Neutrophil (primary cell): ENCODE measurements around the gene PHOX2B.
"Not testable (repeated sequence)": the region's sequence is repeated elsewhere in the genome, so short reads cannot be mapped to it uniquely, and the experiment has no call there.

Experiments used
- H3K27ac ChIP-seq: fragments of 200-600 bp; sonication (generic); 2 replicates; pipeline ENCODE4 v1.5.1; 2016; ENCODE audit warnings: mild to moderate bottlenecking, moderate library complexity
- H3K27me3 ChIP-seq: fragments of 200-600 bp; sonication (generic); 2 replicates; pipeline ENCODE4 v1.6.0; 2016; ENCODE audit warnings: mild to moderate bottlenecking
- H3K36me3 ChIP-seq: fragments of 200-600 bp; sonication (generic); 2 replicates; pipeline ENCODE4 v1.5.1; 2017
- H3K4me1 ChIP-seq, 2 experiments: fragments of 200-600 bp in 1 of 2; sonication (generic) in 1 of 2; 1 replicate in 1 of 2; 2 replicates in 1 of 2; pipeline versions ENCODE4 v1.5.1 to v1.6.1; 2013 to 2016; ENCODE audit warnings: low read depth in 1 of 2, low read length in 1 of 2, mild to moderate bottlenecking in 1 of 2, moderate library complexity in 1 of 2; ENCODE audit not compliant: control insufficient read depth in 1 of 2, insufficient read depth in 1 of 2
- H3K4me3 ChIP-seq, 2 experiments: fragments of 200-600 bp in 1 of 2; sonication (generic) in 1 of 2; 1 replicate in 1 of 2; 2 replicates in 1 of 2; pipeline ENCODE4 v1.5.1; 2013 to 2016; ENCODE audit warnings: low read depth in 1 of 2, low read length in 1 of 2, mild to moderate bottlenecking in 1 of 2, moderate library complexity in 1 of 2
- H3K9me3 ChIP-seq: fragments of 200-600 bp; sonication (generic); 2 replicates; pipeline ENCODE4 v1.5.1; 2016
- CTCF ChIP-seq: fragments of 200-600 bp; sonication (generic); IDR thresholded peaks from 2 replicates; pipeline ENCODE4 v1.5.1; 2016; ENCODE audit warnings: antibody characterized with exemption

The PHOX2B gene

GRCh38 chr4:41714364-41715000 lies 34.0 kb downstream of the PHOX2B start:
- Histone ChIP-seq H3K4me3 (no peak overlapping the region), H3K9me3 (no peaks in the 10 kb centered on the region), H3K36me3 (no peaks in the 10 kb centered on the region), H3K27me3 (peaks cover 21% of the 10 kb centered on the region), H3K4me1 (no peaks in the 10 kb centered on the region), H3K27ac (no peak overlapping the region)
- TF ChIP-seq CTCF = no peak

- H3K9me3 ChIP-seq = no peaks in the 10 kb centered on the region
- H3K36me3 ChIP-seq = no peaks in the 10 kb centered on the region
- H3K4me3 ChIP-seq = no peak overlapping the region
- H3K4me1 ChIP-seq = no peaks in the 10 kb centered on the region
- no peak for TF ChIP-seq CTCF
- H3K27ac ChIP-seq = no peak overlapping the region
- H3K27me3 ChIP-seq = peaks cover 28% of the 10 kb centered on the region
Observed at GRCh38 chr4:41713768-41714167, 34.8 kb downstream of the PHOX2B start.

- Histone ChIP-seq H3K4me1 (no peaks in the 10 kb centered on the region), H3K27ac (no peak overlapping the region), H3K4me3 (no peak overlapping the region), H3K36me3 (no peaks in the 10 kb centered on the region), H3K9me3 (no peaks in the 10 kb centered on the region), H3K27me3 (peaks cover 42% of the 10 kb centered on the region)
- no peak for TF ChIP-seq CTCF
Observed at GRCh38 chr4:41712425-41712824, 36.1 kb downstream of the PHOX2B start.

GRCh38 chr4:41711654-41712053 lies 36.9 kb downstream of the PHOX2B start:
- H3K36me3 ChIP-seq, H3K27ac ChIP-seq, H3K4me3 ChIP-seq, H3K9me3 ChIP-seq, H3K4me1 ChIP-seq: not testable (repeated sequence)
- peaks cover 42% of the 10 kb centered on the region for H3K27me3 ChIP-seq

- no peak for TF ChIP-seq CTCF
Observed at GRCh38 chr4:41709844-41710481, 38.6 kb downstream of the PHOX2B start.

GRCh38 chr4:41703785-41704184 lies 44.7 kb downstream of the PHOX2B start:
- Histone ChIP-seq H3K9me3 (no peaks in the 10 kb centered on the region), H3K27me3 (peaks cover 74% of the 10 kb centered on the region), H3K4me3 (no peak overlapping the region), H3K36me3 (no peaks in the 10 kb centered on the region), H3K4me1 (no peaks in the 10 kb centered on the region), H3K27ac (no peak overlapping the region)
- no peak for TF ChIP-seq CTCF

More at GRCh38 chr4:41709844-41710481, 38.6 kb downstream of the PHOX2B start:
- H3K4me1 ChIP-seq = no peaks in the 10 kb centered on the region
- peaks cover 50% of the 10 kb centered on the region for H3K27me3 ChIP-seq
- H3K27ac ChIP-seq = no peak overlapping the region
- H3K4me3 ChIP-seq = no peak overlapping the region
- no peaks in the 10 kb centered on the region for H3K36me3 ChIP-seq
- H3K9me3 ChIP-seq = no peaks in the 10 kb centered on the region
